Upper lobe of left lung (tissue), 6 donors: ENCODE measurements around the gene TECPR1. TPM values are rescaled to one million over a fixed set of nuclear protein-coding genes. Genes with fewer than 3 reads are reported as not detected.
A peak's percentile ranks its signal among the peaks of the same experiment; 100 is the strongest.

ENCODE experiments used
- ATAC-seq, 2 donors: fragments of 200-7000 bp; cut with Tn5 transposase; one replicate each; pipeline ENCODE4 v1.9.1; 2022; ENCODE audit warnings: mild to moderate bottlenecking in 2 of 2, moderate library complexity in 2 of 2; ENCODE audit not compliant: low FRiP score in 2 of 2
- DNase-seq, 2 donors: peaks; one replicate each; pipeline ENCODE4 v3.0.0-alpha.2; 2019 to 2020
- H3K27ac ChIP-seq, 4 donors: fragments of 200-600 bp; sonication (generic); one replicate each; pipeline ENCODE4 v1.5.1; 2016 to 2019
- H3K27me3 ChIP-seq, 4 donors: fragments of 200-600 bp; sonication (generic); one replicate each; pipeline ENCODE4 v1.5.1; 2017 to 2019
- H3K36me3 ChIP-seq, 4 donors: fragments of 200-600 bp; sonication (generic); one replicate each; pipeline ENCODE4 v1.5.1; 2016 to 2019
- H3K4me1 ChIP-seq, 4 donors: fragments of 200-600 bp; sonication (generic); one replicate each; pipeline ENCODE4 v1.5.1; 2018 to 2019
- H3K4me3 ChIP-seq, 4 donors: fragments of 200-600 bp; sonication (generic); one replicate each; pipeline ENCODE4 v1.5.1; 2017 to 2019; ENCODE audit warnings: mild to moderate bottlenecking in 2 of 4, moderate library complexity in 1 of 4
- H3K9me3 ChIP-seq, 4 donors: fragments of 200-600 bp; sonication (generic); one replicate each; pipeline ENCODE4 v1.5.1; 2018 to 2019
- CTCF ChIP-seq, 6 experiments: fragments of 450-650 bp in 4 of 6; fragments of 200-600 bp in 2 of 6; sonication (generic) in 2 of 6; IDR thresholded peaks; one replicate each; pipeline ENCODE4 v1.5.1; 2016 to 2019; ENCODE audit warnings: antibody characterized with exemption in 6 of 6
- EP300 ChIP-seq, 4 donors: sonication (generic); formaldehyde crosslinking; IDR thresholded peaks; one replicate each; pipeline ENCODE4 v1.5.1; 2017; ENCODE audit warnings: antibody characterized with exemption in 4 of 4, control low read depth in 2 of 4
- POLR2A ChIP-seq, 4 donors: fragments of 450-650 bp; IDR thresholded peaks; one replicate each; pipeline ENCODE4 v1.5.1; 2016 to 2017; ENCODE audit warnings: antibody characterized with exemption in 4 of 4, mild to moderate bottlenecking in 2 of 4
- POLR2AphosphoS5 ChIP-seq, 2 donors: sonication (generic); formaldehyde crosslinking; IDR thresholded peaks; one replicate each; pipeline ENCODE4 v1.5.1; 2017; ENCODE audit warnings: antibody characterized with exemption in 2 of 2
- WGBS, 2 donors: methylation state at CpG; one replicate each; pipeline ENCODE4 v1.1.5; 2017 to 2018; 5-methylcytosine and 5-hydroxymethylcytosine counted together
- total RNA-seq, 6 donors: library from RNA; depleted of rRNA in 4 of 6; stranded (reverse); fragments of >200 nt in 4 of 6; gene quantifications; one replicate each; pipeline versions ENCODE4 v1.1.0 to v1.2.1, GENCODE V29; 2016 to 2021
- donor health status: DM: no; HTN: no; CAD: no; lungs with moderate emphysema.
- donor health status: DM: no; HTN: yes; CAD: no; lungs with severe emphysema.

Gene TECPR1
- total RNA-seq, 6 donors from 2014 or later, result 16.6 to 101 (median 55.0) TPM

GRCh38 chr7:98240961-98241673, 10.9 kb downstream of the TECPR1 start:
- H3K27me3 ChIP-seq, result no peaks in the 10 kb centered on the region
- peak overlapping the region in 2 of 4 donors; percentile 11 to 34 for H3K27ac ChIP-seq
- no peaks in the 10 kb centered on the region for H3K9me3 ChIP-seq
- WGBS, 2 donors, result 40 to 74% methylated on average over 7 to 19 of the region's 19 CpGs
- peak; percentile 47 to 74 (median 66) for TF ChIP-seq CTCF (IDR thresholded peaks at IDR 0.05)
- no peak for TF ChIP-seq EP300 (IDR thresholded peaks at IDR 0.05)
- ATAC-seq (peak in 1 of 2 donors; percentile 39), DNase-seq (peak in 1 of 2 donors; percentile 52)
- H3K4me1 ChIP-seq, result peaks cover 4 to 14% (median 12%) of the 10 kb centered on the region in 4 donors
- H3K36me3 ChIP-seq, result peaks cover 11 to 75% (median 52%) of the 10 kb centered on the region in 4 donors
- H3K4me3 ChIP-seq, result no peak overlapping the region

DNA sequence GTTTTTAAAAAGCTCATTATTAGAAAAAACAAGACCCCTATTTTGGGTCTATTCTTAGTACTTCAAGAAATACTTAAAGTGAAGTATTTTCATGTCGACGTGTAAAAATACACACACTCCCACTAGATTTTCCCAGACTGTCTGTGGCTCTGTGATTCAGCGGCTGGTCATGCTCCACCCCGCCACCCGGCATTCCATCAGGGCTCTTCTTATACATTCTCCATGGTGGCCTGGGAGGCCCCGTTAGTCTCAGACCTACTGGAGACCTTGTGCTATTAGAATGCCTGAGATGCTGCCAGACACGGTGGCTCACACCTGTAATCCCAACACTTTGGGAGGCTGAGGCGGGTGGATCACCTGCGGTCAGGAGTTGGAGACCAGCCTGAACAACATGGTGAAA, 13.1 kb downstream of the TECPR1 start:
- 90 to 95% methylated on average over 7 to 9 of the region's 9 CpGs for WGBS, 2 donors
- H3K4me3 ChIP-seq, result no peak overlapping the region
- DNase-seq, result no peak
- peaks cover 9 to 84% (median 47%) of the 10 kb centered on the region in 4 donors for H3K36me3 ChIP-seq
- no peaks in the 10 kb centered on the region for H3K9me3 ChIP-seq
- TF ChIP-seq EP300 (IDR thresholded peaks at IDR 0.05) (no peak), POLR2AphosphoS5 (IDR thresholded peaks at IDR 0.05) (no peak), CTCF (IDR thresholded peaks at IDR 0.05) (no peak), POLR2A (IDR thresholded peaks at IDR 0.05) (no peak)
- H3K27me3 ChIP-seq, result no peaks in the 10 kb centered on the region
- ATAC-seq, result no peak
- peaks cover 0 to 3% (median 0%) of the 10 kb centered on the region in 4 donors for H3K4me1 ChIP-seq
- H3K27ac ChIP-seq, result no peak overlapping the region

DNA sequence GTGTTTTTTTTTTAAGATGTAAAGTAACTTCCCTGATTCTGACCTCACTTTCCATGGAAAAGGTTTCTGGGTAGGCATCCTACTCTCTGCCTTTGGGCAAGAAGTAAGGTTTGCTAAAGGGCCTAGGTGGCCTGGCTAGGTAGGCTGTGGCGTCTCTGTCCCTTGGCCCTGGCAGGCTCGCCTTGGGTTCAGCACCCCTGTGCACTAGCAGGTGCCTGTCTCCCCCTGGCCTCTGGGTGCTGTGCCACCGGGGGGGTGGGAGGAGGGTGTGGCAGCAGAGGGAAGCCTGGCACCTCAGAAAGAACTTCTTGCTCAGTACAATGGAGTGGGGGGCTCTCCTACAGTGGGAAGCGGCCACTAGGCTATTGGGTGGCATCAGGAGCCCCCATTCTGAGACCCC, 14.0 kb downstream of the TECPR1 start:
- WGBS, 2 donors, result 92 to 100% methylated on average over 2 to 4 of the region's 4 CpGs
- ATAC-seq (no peak), DNase-seq (peak in 1 of 2 donors; percentile 26)
- no peak for TF ChIP-seq EP300 (IDR thresholded peaks at IDR 0.05)
- no peak for TF ChIP-seq POLR2A (IDR thresholded peaks at IDR 0.05)
- TF ChIP-seq CTCF (IDR thresholded peaks at IDR 0.05), result no peak
- TF ChIP-seq POLR2AphosphoS5 (IDR thresholded peaks at IDR 0.05), result no peak
- H3K27me3 ChIP-seq, result no peaks in the 10 kb centered on the region
- H3K9me3 ChIP-seq, result no peaks in the 10 kb centered on the region
- H3K27ac ChIP-seq, result no peak overlapping the region
- H3K4me1 ChIP-seq, result peaks cover 0 to 3% (median 0%) of the 10 kb centered on the region in 4 donors
- peaks cover 4 to 84% (median 51%) of the 10 kb centered on the region in 4 donors for H3K36me3 ChIP-seq
- H3K4me3 ChIP-seq, result no peak overlapping the region

- H3K27ac ChIP-seq, result no peak overlapping the region
- no peaks in the 10 kb centered on the region for H3K9me3 ChIP-seq
- H3K27me3 ChIP-seq, result no peaks in the 10 kb centered on the region
- WGBS, 2 donors, result 90 to 96% methylated on average over 13 to 24 of the region's 25 CpGs
- H3K36me3 ChIP-seq, result peaks cover 4 to 90% (median 61%) of the 10 kb centered on the region in 4 donors
- H3K4me1 ChIP-seq, result no peaks in the 10 kb centered on the region
- ATAC-seq, result no peak
- H3K4me3 ChIP-seq, result no peak overlapping the region
- TF ChIP-seq POLR2AphosphoS5 (IDR thresholded peaks at IDR 0.05) (no peak), POLR2A (IDR thresholded peaks at IDR 0.05) (no peak), EP300 (IDR thresholded peaks at IDR 0.05) (no peak), CTCF (IDR thresholded peaks at IDR 0.05) (no peak)
- peak in 1 of 2 donors; percentile 63 for DNase-seq
Observed at GRCh38 chr7:98236355-98237185, 15.5 kb downstream of the TECPR1 start.
